IMR-90 (cell line): Measurements from ENCODE around the gene IL36RN. TPM values are rescaled to one million over a fixed set of nuclear protein-coding genes. Genes with fewer than 3 reads are reported as not detected.

Source experiments
- ATAC-seq: fragments of 200-7000 bp; cut with Tn5 transposase; 2 replicates; pipeline ENCODE4 v1.9.1; 2020; ENCODE audit warnings: low read depth, mild to moderate bottlenecking, moderate library complexity
- BruUV-seq: library from RNA; stranded (reverse); fragments of 400-500 nt; replicated peaks from 2 replicates; lab custom pipeline; 2021; lab: Mats Ljungman, UMichigan
- CTCF ChIA-PET: fragments of 300-600 bp; formaldehyde crosslinking; extraction: SDS; loops from one replicate; lab custom pipeline; 2021; ENCODE audit warnings: antibody characterized with exemption; lab: Yijun Ruan, JAX
- POLR2A ChIA-PET: fragments of 300-600 bp; sonication (Branson Sonifier 250); formaldehyde crosslinking; loops from one replicate; lab custom pipeline; 2022; ENCODE audit warnings: antibody characterized with exemption; ENCODE audit not compliant: unreplicated experiment; lab: Charles Lee
- DNase-seq: peaks from one replicate; pipeline ENCODE4 v3.0.0; 2013
- H2AFZ ChIP-seq: replicated peaks from 2 replicates; pipeline ENCODE3; 2013; ENCODE audit warnings: low read length, mild to moderate bottlenecking; ENCODE audit not compliant: poor library complexity
- H2AK5ac ChIP-seq: 2 replicates; pipeline ENCODE4 v1.6.1; 2013; ENCODE audit warnings: low read depth, low read length, inconsistent platforms
- H2AK9ac ChIP-seq: replicated peaks from 2 replicates; pipeline ENCODE3; 2013; ENCODE audit warnings: mild to moderate bottlenecking, low read depth, low read length, moderate library complexity; ENCODE audit not compliant: poor library complexity
- H2BK120ac ChIP-seq: 2 replicates; pipeline ENCODE4 v1.6.1; 2013; ENCODE audit warnings: low read depth, low read length, inconsistent platforms
- H2BK15ac ChIP-seq: 3 replicates; pipeline ENCODE4 v1.6.1; 2013; ENCODE audit warnings: low read depth, low read length, inconsistent platforms
- H2BK20ac ChIP-seq: 2 replicates; pipeline ENCODE4 v1.6.1; 2013; ENCODE audit warnings: low read depth, mild to moderate bottlenecking, inconsistent platforms, low read length, moderate library complexity
- H2BK5ac ChIP-seq: 2 replicates; pipeline ENCODE4 v1.6.1; 2013; ENCODE audit warnings: mild to moderate bottlenecking, low read depth, low read length, inconsistent platforms; ENCODE audit not compliant: poor library complexity, severe bottlenecking
- H3K14ac ChIP-seq: replicated peaks from 2 replicates; pipeline ENCODE4 v1.6.1; 2013; ENCODE audit warnings: low read depth, low read length, inconsistent platforms
- H3K18ac ChIP-seq: 2 replicates; pipeline ENCODE4 v1.6.1; 2013; ENCODE audit warnings: low read depth, low read length, control low read depth
- H3K23ac ChIP-seq: 2 replicates; pipeline ENCODE4 v1.6.1; 2013; ENCODE audit warnings: low read depth, low read length, inconsistent platforms
- H3K27ac ChIP-seq: 2 replicates; pipeline ENCODE4 v1.5.1; 2013; ENCODE audit warnings: mild to moderate bottlenecking, control low read depth, low read length; ENCODE audit not compliant: insufficient read depth
- H3K27me3 ChIP-seq: 2 replicates; pipeline ENCODE4 v1.6.1; 2013; ENCODE audit warnings: low read length; ENCODE audit not compliant: control insufficient read depth, insufficient read depth
- H3K36me3 ChIP-seq: 2 replicates; pipeline ENCODE4 v1.6.1; 2013; ENCODE audit warnings: low read length, mixed read lengths; ENCODE audit not compliant: control insufficient read depth, insufficient read depth
- H3K4ac ChIP-seq: 2 replicates; pipeline ENCODE4 v1.6.1; 2013; ENCODE audit warnings: low read depth, low read length, inconsistent platforms
- H3K4me1 ChIP-seq: 2 replicates; pipeline ENCODE4 v1.6.1; 2013; ENCODE audit warnings: low read length, mixed read lengths; ENCODE audit not compliant: control insufficient read depth, insufficient read depth
- H3K4me2 ChIP-seq: 2 replicates; pipeline ENCODE4 v1.6.1; 2013; ENCODE audit warnings: low read depth, mild to moderate bottlenecking, control low read depth, low read length, moderate library complexity
- H3K4me3 ChIP-seq: 2 replicates; pipeline ENCODE4 v1.5.1; 2013; ENCODE audit warnings: low read depth, mild to moderate bottlenecking, control low read depth, low read length, moderate library complexity; ENCODE audit not compliant: insufficient read depth
- H3K56ac ChIP-seq: 2 replicates; pipeline ENCODE4 v1.6.1; 2013; ENCODE audit warnings: low read length, inconsistent platforms; ENCODE audit not compliant: insufficient read depth; ENCODE audit errors: extremely low read depth
- H3K79me1 ChIP-seq, 2 experiments: 2 replicates each; pipeline ENCODE4 v1.6.1; 2013; ENCODE audit warnings: low read length in 2 of 2, inconsistent platforms in 1 of 2, low read depth in 1 of 2
- H3K9ac ChIP-seq: 2 replicates; pipeline ENCODE4 v1.6.1; 2013; ENCODE audit warnings: low read depth, low read length, control low read depth
- H3K9me1 ChIP-seq: 2 replicates; pipeline ENCODE4 v1.6.1; 2013; ENCODE audit warnings: low read length, inconsistent platforms; ENCODE audit not compliant: insufficient read depth
- H3K9me3 ChIP-seq: 2 replicates; pipeline ENCODE4 v1.6.1; 2013; ENCODE audit warnings: low read length; ENCODE audit not compliant: control insufficient read depth, insufficient read depth
- H4K20me1 ChIP-seq: 2 replicates; pipeline ENCODE4 v1.6.1; 2013; ENCODE audit warnings: low read length, inconsistent platforms; ENCODE audit not compliant: insufficient read depth
- H4K5ac ChIP-seq: 2 replicates; pipeline ENCODE4 v1.6.1; 2013; ENCODE audit warnings: mild to moderate bottlenecking, low read depth, low read length, control low read depth
- H4K8ac ChIP-seq, 2 experiments: 2 replicates each; pipeline ENCODE4 v1.6.1; 2013; ENCODE audit warnings: low read depth in 2 of 2, low read length in 2 of 2, control low read depth in 1 of 2, inconsistent platforms in 1 of 2
- H4K91ac ChIP-seq: 2 replicates; pipeline ENCODE4 v1.6.1; 2013; ENCODE audit warnings: low read depth, low read length, inconsistent platforms; ENCODE audit not compliant: insufficient read depth
- BHLHE40 ChIP-seq: fragments of 150-350 bp; IDR thresholded peaks from 2 replicates; pipeline ENCODE4 v1.6.1; 2016; ENCODE audit warnings: mild to moderate bottlenecking, low read depth, low read length
- CEBPB ChIP-seq: IDR thresholded peaks from 2 replicates; pipeline ENCODE4 v1.6.1; 2012; ENCODE audit warnings: low read depth, low read length, improper control_type of control experiment
- CHD1 ChIP-seq: IDR thresholded peaks from 2 replicates; pipeline ENCODE4 v1.6.1; 2012; ENCODE audit warnings: low read depth, low read length, improper control_type of control experiment
- FOS ChIP-seq: fragments of 150-350 bp; IDR thresholded peaks from 2 replicates; pipeline ENCODE4 v1.6.1; 2016; ENCODE audit warnings: low read depth, low read length
- MAFK ChIP-seq: IDR thresholded peaks from 2 replicates; pipeline ENCODE4 v1.6.1; 2012; ENCODE audit warnings: low read depth, low read length, improper control_type of control experiment
- MAZ ChIP-seq: IDR thresholded peaks from 2 replicates; pipeline ENCODE4 v1.6.1; 2012; ENCODE audit warnings: low read depth, mild to moderate bottlenecking, low read length, improper control_type of control experiment, moderate library complexity, borderline replicate concordance
- MXI1 ChIP-seq: IDR thresholded peaks from 2 replicates; pipeline ENCODE4 v1.6.1; 2012; ENCODE audit warnings: low read depth, mild to moderate bottlenecking, low read length, moderate library complexity, borderline replicate concordance
- NFE2L2 ChIP-seq: fragments of 150-350 bp; IDR thresholded peaks from 2 replicates; pipeline ENCODE4 v1.6.1; 2016; ENCODE audit warnings: low read depth, mild to moderate bottlenecking, low read length
- POLR2A ChIP-seq: IDR thresholded peaks from 2 replicates; pipeline ENCODE4 v1.6.1; 2012; ENCODE audit warnings: mild to moderate bottlenecking, low read depth, low read length
- RAD21 ChIP-seq: IDR thresholded peaks from 2 replicates; pipeline ENCODE4 v1.6.1; 2012; ENCODE audit warnings: low read length, improper control_type of control experiment
- RCOR1 ChIP-seq: IDR thresholded peaks from 2 replicates; pipeline ENCODE4 v1.6.1; 2012; ENCODE audit warnings: mild to moderate bottlenecking, low read length, improper control_type of control experiment; ENCODE audit not compliant: insufficient replicate concordance
- RFX5 ChIP-seq: IDR thresholded peaks from 2 replicates; pipeline ENCODE4 v1.8.0; 2012; ENCODE audit warnings: low read depth, mild to moderate bottlenecking, low read length, moderate library complexity
- SMC3 ChIP-seq: fragments of 150-350 bp; IDR thresholded peaks from 2 replicates; pipeline ENCODE4 v1.6.1; 2016; ENCODE audit warnings: low read depth, mild to moderate bottlenecking, antibody characterized with exemption, low read length, moderate library complexity
- WGBS, 2 experiments: methylation state at CpG; one replicate each; pipeline versions ENCODE4 v1.1.5 to v1.1.7; 2013; ENCODE audit warnings: missing lambda C conversion rate in 2 of 2; ENCODE audit not compliant: insufficient read length in 1 of 2; ENCODE audit errors: extremely low coverage in 2 of 2; 5-methylcytosine and 5-hydroxymethylcytosine counted together
- dilution Hi-C: fragments of 300-500 bp; cut with HindIII; formaldehyde crosslinking; loops from one replicate; pipeline ENCODE4 v1.14.3; 2018; ENCODE audit warnings: low sequenced_read_pairs; ENCODE audit not compliant: unreplicated experiment
- in situ Hi-C: fragments of 300-500 bp; cut with MboI; formaldehyde crosslinking; loops from 3 replicates; pipeline ENCODE4 v1.14.3; 2019; ENCODE audit warnings: low sequenced_read_pairs, inconsistent platforms, mixed read lengths
- intact Hi-C: fragments of 100-400 bp; cut with micrococcal nuclease; formaldehyde crosslinking; loops from 2 replicates; pipeline ENCODE4 v1.10.0; 2022
- polyA plus RNA-seq, 3 experiments: library from polyadenylated mRNA; depleted of rRNA; stranded (reverse); fragments of >200 nt; gene quantifications; 2 replicates each; pipeline ENCODE4 v1.2.3, GENCODE V29; 2012; ENCODE audit warnings: low replicate concordance in 1 of 3
- total RNA-seq: library from RNA; depleted of rRNA; stranded (reverse); fragments of >200 nt; gene quantifications from 2 replicates; pipeline ENCODE4 v1.2.3, GENCODE V29; 2012
- TF ChIP-seq, protein P1 (sequence below): fragments of 150-350 bp; IDR thresholded peaks from 2 replicates; pipeline ENCODE4 v1.6.1; 2016; ENCODE audit warnings: low read depth, mild to moderate bottlenecking, low read length, moderate library complexity, borderline replicate concordance
- TF ChIP-seq, protein P2 (sequence below): fragments of 150-350 bp; IDR thresholded peaks from 2 replicates; pipeline ENCODE4 v1.6.1; 2017; ENCODE audit warnings: mild to moderate bottlenecking, antibody characterized with exemption, low read length, low read depth
- TF ChIP-seq, protein P3 (sequence below): conservative IDR thresholded peaks from 2 replicates; pipeline ENCODE4 v1.5.1; 2012; ENCODE audit warnings: mild to moderate bottlenecking, low read depth, low read length, improper control_type of control experiment

The IL36RN gene
- total and polyA plus RNA-seq, 2 of the 4 experiments (the other 2 are of a cell fraction), result not detected

DNA sequence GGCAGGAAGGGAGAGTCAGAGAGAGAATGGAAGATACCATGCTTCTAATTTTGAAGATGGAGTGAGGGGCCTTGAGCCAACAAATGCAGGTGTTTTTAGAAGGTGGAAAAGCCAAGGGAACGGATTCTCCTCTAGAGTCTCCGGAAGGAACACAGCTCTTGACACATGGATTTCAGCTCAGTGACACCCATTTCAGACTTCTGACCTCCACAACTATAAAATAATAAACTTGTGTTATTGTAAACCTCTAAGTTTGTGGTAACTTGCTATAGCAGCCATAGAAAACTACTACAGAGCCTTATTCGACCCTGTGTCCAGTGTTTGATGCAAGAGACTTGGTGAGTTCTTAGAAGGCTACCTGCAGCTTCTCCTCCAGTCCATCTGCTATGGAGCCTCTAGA is 16.6 kb downstream of the IL36RN start:
- H2BK20ac ChIP-seq, result no peak overlapping the region
- no peak overlapping the region for H4K5ac ChIP-seq
- intact Hi-C loops (no loop called here), in situ Hi-C loops (no loop called here), dilution Hi-C loops (no loop called here)
- H2BK5ac ChIP-seq, result no peak overlapping the region
- no TSS peak for BruUV-seq
- no peaks in the 10 kb centered on the region for H4K20me1 ChIP-seq
- no peak overlapping the region for H3K27ac ChIP-seq
- no peaks in the 10 kb centered on the region for H3K9me3 ChIP-seq
- CTCF ChIA-PET, result no interaction called here
- DNase-seq, result no peak
- H3K56ac ChIP-seq, result no peak overlapping the region
- no peak overlapping the region for H3K4me2 ChIP-seq
- POLR2A ChIA-PET, result no interaction called here
- no peak overlapping the region for H2AK5ac ChIP-seq
- H3K18ac ChIP-seq, result no peak overlapping the region
- H3K9ac ChIP-seq, result no peak overlapping the region
- H3K23ac ChIP-seq, result no peak overlapping the region
- H3K4me3 ChIP-seq, result no peak overlapping the region
- no peak overlapping the region for H4K91ac ChIP-seq
- H3K36me3 ChIP-seq, result no peaks in the 10 kb centered on the region
- peaks cover 19% of the 10 kb centered on the region for H3K27me3 ChIP-seq
- no peak overlapping the region for H3K14ac ChIP-seq
- no peak overlapping the region for H2BK120ac ChIP-seq
- no peaks in the 10 kb centered on the region for H3K79me1 ChIP-seq
- H2BK15ac ChIP-seq, result no peak overlapping the region
- TF ChIP-seq, protein P1, sequence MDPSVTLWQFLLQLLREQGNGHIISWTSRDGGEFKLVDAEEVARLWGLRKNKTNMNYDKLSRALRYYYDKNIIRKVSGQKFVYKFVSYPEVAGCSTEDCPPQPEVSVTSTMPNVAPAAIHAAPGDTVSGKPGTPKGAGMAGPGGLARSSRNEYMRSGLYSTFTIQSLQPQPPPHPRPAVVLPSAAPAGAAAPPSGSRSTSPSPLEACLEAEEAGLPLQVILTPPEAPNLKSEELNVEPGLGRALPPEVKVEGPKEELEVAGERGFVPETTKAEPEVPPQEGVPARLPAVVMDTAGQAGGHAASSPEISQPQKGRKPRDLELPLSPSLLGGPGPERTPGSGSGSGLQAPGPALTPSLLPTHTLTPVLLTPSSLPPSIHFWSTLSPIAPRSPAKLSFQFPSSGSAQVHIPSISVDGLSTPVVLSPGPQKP, result no peak
- TF ChIP-seq RAD21 (no peak), NFE2L2 (no peak), CEBPB (no peak), RFX5 (no peak), RCOR1 (no peak), MAZ (no peak), BHLHE40 (no peak), SMC3 (no peak), MAFK (no peak), MXI1 (no peak), FOS (no peak), POLR2A (no peak), CHD1 (no peak)
- TF ChIP-seq, protein P2, sequence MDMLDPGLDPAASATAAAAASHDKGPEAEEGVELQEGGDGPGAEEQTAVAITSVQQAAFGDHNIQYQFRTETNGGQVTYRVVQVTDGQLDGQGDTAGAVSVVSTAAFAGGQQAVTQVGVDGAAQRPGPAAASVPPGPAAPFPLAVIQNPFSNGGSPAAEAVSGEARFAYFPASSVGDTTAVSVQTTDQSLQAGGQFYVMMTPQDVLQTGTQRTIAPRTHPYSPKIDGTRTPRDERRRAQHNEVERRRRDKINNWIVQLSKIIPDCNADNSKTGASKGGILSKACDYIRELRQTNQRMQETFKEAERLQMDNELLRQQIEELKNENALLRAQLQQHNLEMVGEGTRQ, result no peak
- TF ChIP-seq, protein P3, sequence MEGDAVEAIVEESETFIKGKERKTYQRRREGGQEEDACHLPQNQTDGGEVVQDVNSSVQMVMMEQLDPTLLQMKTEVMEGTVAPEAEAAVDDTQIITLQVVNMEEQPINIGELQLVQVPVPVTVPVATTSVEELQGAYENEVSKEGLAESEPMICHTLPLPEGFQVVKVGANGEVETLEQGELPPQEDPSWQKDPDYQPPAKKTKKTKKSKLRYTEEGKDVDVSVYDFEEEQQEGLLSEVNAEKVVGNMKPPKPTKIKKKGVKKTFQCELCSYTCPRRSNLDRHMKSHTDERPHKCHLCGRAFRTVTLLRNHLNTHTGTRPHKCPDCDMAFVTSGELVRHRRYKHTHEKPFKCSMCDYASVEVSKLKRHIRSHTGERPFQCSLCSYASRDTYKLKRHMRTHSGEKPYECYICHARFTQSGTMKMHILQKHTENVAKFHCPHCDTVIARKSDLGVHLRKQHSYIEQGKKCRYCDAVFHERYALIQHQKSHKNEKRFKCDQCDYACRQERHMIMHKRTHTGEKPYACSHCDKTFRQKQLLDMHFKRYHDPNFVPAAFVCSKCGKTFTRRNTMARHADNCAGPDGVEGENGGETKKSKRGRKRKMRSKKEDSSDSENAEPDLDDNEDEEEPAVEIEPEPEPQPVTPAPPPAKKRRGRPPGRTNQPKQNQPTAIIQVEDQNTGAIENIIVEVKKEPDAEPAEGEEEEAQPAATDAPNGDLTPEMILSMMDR, result no peak
- ATAC-seq, result no peak
- no peaks in the 10 kb centered on the region for H3K4me1 ChIP-seq
- no peak overlapping the region for H2AFZ ChIP-seq
- no peak overlapping the region for H3K4ac ChIP-seq
- H4K8ac ChIP-seq, result no peak overlapping the region
- no peak overlapping the region for H2AK9ac ChIP-seq
- H3K9me1 ChIP-seq, result no peaks in the 10 kb centered on the region
- no CpG with 5 or more reads among the region's 3 CpGs for WGBS, 2 experiments
